NCI-H2196 (cell line): ENCODE measurements around the gene TPPP3.

Experiments
- DNase-seq: peaks from one replicate; lab custom pipeline; 2025; ENCODE audit not compliant: unreplicated experiment; lab: John Stamatoyannopoulos, UW

Gene TPPP3

GRCh38 chr16:67393111-67393787, at the start of gene TPPP3:
TPPP3 (minus strand) TSS chr16:67393498; CDS start chr16:67391111, 2,387 bp downstream.
- peak; percentile 71 for DNase-seq

GRCh38 chr16:67442581-67443255, 49.4 kb upstream of the TPPP3 start:
- no peak for DNase-seq

DNA sequence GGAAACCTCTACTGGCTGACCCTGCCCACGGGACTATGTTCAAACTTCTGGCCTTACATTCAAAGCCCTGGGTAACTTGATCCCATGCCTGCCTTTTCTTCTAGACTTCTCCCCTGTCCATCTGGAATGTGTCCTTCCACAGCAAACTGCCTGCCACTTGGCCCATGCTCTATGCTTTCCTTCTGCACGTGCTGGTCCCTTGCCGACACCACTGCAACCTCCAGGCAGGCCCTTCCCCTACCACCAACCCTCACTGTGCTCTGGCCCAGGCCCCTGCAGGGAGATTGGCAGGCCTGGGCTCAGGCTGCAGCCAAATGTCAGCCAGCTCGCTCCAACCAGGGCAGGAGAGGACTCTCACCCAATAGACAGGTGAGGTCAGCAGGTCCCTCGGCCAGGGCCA, 48.6 kb upstream of the TPPP3 start:
- DNase-seq, result no peak

- peak; percentile 84 for DNase-seq
Observed at GRCh38 chr16:67441271-67441753, 48.0 kb upstream of the TPPP3 start.

DNA sequence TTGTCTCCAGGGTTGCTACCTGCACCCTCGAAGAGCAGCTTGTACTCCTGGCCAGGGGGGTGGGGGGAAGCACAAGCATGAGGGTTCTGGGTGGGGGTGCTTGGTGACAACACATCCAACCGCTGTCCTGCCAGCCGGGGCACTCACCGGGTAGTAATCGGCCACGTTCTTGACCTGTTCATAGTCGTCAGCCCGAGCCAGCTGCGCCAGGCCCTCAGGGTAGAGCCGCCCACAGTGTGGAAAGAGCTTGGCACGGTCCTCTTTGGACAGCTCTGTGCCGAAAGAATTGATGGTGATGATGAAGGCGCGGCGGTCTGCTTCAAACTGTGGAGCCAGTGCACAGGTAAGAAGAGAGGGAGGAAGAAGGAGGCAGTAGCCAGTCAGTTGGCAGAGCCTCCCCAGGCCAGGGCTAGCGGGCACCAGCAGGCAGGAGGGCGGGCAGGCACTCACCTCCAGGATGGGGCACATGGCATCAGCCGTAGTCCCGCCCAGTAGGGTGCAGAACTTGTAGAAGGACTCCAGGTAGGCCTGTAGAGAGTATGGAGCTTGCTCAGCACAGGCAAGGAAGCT, 45.6 kb upstream of the TPPP3 start:
- no peak for DNase-seq

- no peak for DNase-seq
Observed at GRCh38 chr16:67438098-67438791, 44.9 kb upstream of the TPPP3 start.

- DNase-seq, result no peak
Observed at GRCh38 chr16:67437513-67437912, 44.2 kb upstream of the TPPP3 start.

DNA sequence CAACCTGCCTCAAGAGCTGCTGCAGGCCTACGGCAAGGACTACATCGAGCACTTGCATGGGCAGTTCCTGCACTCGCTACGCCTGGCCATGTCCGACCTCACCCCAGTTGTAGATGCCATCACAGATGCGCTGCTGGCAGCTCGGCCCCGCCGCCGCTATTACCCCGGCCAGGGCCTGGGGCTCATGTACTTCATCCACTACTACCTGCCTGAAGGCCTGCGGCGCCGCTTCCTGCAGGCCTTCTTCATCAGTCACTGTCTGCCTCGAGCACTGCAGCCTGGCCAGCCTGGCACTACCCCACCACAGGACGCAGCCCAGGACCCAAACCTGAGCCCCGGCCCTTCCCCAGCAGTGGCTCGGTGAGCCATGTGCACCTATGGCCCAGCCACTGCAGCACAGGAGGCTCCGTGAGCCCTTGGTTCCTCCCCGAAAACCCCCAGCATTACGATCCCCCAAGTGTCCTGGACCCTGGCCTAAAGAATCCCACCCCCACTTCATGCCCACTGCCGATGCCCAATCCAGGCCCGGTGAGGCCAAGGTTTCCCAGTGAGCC, 43.4 kb upstream of the TPPP3 start:
- DNase-seq, result no peak

- no peak for DNase-seq
Observed at GRCh38 chr16:67435758-67436164, 42.5 kb upstream of the TPPP3 start.

DNA sequence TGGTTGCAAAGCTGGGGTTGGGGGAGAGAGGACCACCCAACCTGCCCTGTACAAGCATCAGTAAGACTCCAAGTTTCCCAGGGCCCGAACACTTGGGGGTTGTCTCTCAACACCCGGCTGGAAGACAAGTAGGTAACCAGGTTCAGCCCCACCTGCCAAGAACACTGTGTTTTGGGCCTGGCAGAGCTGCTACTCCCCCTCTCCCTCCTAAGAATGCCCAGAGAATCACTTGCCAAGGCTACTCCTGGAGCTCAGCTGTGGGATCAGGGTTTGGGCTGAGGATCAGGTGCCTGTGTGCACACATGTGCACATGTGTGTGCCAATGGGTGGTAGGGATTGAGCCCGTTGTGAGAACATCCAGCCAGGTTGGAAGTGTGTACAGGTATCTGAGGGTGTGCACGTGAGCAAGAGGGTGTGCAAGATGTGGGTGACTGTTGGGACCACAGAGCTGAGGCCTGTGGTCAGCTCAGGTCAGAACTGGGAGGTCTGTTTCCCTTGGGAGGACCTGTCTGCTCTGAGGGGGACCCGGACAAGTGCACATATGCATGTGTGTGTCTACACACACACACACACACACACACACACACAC, 39.9 kb upstream of the TPPP3 start:
- no peak for DNase-seq

DNA sequence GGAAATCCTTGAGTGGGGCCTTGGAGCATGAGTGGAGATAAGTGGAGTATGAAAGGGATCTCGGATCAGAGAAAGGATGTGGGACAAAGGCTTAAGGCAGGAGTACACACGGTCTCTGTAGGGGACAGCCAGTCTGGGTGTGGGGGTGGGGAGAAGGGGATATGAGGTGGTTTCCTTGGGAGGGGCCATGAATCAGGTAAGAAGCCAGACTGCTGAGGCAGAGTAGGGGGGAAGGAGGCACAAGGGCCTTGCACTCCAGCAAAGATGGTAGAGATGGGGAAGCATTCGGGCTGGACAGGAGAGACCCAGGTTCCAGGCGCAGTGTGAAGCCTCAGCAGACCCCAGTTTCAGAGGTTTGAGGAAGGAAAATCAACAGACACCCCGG, 39.2 kb upstream of the TPPP3 start:
- no peak for DNase-seq

DNA sequence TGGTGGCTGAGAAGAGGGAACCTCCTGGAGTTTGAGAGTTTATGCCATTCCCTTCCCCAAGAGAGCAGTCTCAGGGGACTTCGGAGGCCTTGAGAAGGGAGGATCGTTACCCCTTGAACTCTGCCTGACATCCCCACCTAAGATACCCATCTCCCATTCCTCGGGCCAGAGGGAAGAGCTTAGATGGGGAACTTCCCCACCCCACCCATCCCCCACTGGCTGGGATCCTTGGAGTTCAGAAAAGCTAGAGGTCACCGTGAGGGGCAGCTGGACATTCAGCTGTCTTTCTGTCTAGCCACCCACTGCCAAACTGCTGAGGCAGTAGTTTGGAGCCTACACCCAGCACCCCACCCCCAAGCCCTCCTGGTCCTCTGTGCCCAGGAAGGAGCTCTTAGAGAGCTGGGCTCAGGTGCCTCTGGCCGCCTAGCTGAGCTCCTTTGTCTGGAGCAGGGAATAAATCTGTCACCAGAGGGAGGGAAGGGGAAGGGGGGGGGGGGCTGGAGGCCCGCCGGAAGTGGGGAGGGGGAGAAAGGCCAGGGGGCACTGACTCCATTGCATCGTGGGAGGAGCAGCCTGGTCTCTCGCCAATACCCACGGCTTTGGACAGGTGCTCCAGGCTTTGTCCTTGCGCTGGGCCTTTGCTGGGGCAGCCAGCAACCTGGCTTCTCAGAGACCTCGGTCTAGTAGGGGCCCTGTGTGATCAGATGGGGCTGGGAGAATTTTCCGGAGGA, 38.6 kb upstream of the TPPP3 start:
- peak; percentile 36 for DNase-seq

DNA sequence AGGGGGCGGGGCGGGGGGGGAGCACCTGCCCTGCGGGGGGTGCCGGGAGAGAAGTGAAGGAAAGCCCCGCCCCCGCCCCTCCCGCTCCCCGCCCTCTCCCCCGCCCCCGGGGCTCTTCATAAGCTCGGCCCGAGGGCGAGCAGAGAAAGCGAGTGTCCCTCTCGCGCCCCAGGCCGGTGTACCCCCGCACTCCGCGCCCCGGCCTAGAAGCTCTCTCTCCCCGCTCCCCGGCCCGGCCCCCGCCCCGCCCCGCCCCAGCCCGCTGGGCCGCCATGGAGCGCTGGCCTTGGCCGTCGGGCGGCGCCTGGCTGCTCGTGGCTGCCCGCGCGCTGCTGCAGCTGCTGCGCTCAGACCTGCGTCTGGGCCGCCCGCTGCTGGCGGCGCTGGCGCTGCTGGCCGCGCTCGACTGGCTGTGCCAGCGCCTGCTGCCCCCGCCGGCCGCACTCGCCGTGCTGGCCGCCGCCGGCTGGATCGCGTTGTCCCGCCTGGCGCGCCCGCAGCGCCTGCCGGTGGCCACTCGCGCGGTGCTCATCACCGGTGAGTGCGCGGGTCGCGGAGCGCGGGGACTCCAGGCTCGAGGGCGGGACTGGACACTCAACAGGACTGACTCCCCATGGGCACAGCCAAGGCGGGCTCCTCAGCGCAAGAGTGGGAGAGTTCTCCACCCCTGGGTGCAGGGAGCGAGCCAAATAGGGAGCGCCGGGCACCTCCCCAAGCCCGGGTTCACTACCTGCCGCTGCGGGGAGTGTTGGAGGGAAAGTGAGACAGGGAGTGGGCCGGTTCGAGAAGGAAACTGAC, 37.9 kb upstream of the TPPP3 start, which contains the start of gene HSD11B2:
Gene HSD11B2 (plus strand): TSS at position 145 of the 798 bp plus-strand sequence. CDS start 128 bp downstream, at position 273.
- DNase-seq, result peak; percentile 61

- DNase-seq, result no peak
Observed at GRCh38 chr16:67430504-67430976, 37.2 kb upstream of the TPPP3 start.

DNA sequence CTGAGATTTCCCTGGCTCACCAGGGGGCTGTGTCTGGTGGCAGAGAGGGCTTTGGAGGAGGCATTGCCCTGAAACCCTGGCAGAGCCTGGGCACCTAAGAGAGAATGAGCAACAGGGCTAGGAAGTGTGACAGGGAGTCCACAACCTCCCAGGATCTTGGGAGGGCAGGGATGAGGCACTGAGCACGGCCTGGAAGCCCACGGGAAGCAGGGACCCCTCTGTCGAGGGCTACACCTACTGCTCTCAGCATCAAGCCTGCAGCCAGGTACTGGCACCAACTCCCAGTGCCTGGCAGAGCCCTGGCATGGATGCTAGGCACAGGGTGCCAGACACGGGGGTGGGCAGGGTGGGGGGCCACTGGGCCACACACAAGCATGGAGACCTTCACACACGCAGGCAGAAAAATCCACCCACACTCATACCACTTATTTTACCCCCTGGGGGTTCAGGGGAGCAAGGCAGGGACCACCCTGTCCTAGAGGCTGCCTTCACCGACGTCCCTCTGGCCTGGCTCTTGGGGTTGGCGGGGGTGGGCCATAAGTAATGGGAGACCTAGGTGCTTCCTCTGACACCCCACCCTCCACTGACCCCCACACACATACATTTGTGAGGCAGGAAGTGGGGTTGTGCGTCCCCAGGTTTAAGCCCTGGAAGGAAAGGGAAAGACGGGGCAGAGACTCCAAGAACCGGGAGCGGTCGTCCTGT, 36.7 kb upstream of the TPPP3 start:
- DNase-seq, result no peak

DNA sequence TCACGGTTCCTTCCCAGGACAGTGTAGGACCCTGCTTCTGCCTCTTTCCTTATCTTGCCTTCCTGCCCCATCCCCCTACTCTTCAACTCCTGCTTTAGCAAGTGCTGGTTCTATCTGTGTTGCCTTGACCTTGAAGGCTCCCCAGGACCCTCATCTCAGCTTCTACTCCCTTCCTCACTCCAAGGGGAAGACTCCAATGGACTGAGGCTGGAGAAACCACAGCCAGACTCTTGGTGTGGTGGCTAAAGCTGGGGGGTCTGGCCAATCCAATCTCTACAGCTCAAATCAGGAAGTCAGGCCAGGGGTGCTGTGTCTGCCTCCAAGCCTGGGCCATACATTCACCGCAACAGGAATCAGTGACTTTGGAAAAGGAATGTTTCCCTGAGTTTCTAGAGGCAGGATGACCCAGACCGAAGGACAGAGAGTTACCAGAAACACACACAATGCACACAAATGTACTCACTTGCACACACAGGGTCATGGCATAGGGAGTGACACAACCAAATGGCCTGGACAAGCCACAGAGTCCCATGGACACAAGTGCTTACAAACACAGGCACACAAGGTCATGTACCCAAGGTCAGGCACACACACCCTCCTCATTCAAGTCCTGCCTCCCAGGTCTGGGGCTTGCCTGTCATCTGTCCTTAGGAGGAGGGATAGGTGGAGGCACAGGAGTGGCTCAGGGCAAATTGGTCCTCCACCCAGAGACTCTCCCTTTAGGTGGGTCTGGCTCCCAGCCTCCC, 35.9 kb upstream of the TPPP3 start:
- DNase-seq, result no peak

DNA sequence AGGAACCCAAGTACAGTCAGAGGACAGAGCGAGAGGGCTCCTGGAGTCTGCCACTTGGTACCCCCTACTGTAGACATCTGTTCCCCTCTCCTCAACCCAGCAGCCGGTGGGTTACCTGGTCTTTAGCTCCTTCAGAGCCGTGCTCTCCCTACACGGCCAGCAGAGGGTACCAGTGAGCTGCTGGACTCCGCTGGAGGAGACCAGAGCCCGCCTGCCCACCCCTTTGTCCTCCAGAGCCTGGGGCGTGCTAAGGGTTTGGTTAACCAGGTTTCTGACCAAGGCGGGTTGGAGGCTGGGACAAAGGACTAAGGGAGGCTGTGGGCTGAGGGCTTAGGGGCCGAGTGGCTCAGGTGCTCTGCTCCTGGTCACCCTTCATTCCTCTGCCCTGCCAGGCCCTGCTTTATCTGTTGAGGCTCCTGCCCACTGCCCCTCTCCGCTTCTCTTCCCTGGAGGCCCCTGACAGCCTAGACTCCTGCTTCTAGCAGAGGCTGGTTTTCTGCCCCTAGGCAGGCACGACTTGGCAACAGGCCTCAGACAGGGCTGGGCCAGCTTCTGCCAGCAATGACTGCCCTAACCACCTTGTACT, 34.9 kb upstream of the TPPP3 start:
- peak; percentile 69 for DNase-seq

- DNase-seq, result no peak
Observed at GRCh38 chr16:67426950-67427349, 33.7 kb upstream of the TPPP3 start.
